ENCODE measurements around the gene NKX2-3. TPM values are rescaled to one million over a fixed set of nuclear protein-coding genes. Genes with fewer than 3 reads are reported as not detected.

The NKX2-3 gene
- total and polyA plus RNA-seq, 2 experiments from 2014 or later: 0.17 TPM; not detected in 1

DNA sequence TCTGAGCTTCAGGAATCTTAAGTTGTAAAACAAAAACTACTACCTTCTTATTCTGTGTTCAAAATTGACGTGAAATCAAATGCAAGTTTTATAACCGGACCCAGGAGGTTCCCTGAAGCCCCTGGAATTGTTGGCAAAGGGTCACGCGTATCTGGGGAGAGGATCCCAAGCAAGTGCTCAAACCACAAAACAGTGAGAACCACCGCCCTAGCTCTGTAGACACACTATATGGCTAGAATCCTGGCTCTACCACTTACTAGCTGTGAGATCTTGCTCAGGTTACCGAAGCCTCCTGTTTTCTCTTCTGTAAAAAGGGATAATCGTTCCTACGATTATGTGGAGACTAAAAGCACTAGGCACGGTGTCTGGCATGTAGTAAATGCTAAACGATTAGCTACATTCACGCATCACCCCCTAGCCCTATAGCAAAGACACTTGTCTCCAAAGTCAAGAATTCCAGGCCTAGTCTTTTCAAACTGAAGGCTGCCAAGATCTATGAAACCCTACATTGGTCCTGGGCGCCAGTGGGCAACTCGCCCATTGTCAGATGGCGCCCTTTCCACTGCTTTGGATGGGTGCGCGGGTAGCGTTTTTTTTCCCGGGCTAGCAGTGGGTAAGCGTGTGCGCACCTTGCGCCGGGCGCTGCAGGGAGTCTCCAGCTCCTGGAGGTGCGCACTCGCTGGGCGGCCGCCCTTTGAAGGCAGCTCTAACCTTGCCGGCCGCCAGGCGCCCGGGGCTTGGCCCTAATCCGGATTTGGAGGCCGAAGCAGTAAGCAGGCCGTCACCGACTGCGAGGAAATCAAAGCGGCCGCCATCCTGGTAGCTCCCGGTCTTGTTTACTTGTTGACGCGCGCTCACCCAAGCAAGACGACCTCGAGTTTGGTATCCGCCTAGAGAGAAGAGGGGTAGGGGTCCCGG, 11.6 kb upstream of the NKX2-3 start:
- Histone ChIP-seq H3K27ac (no peak overlapping the region), H3K79me2 (no peaks in the 10 kb centered on the region), H3K27me3 (peaks cover 95% of the 10 kb centered on the region), H3K36me3 (replicated peaks; ENCODE audit: insufficient read depth, low read depth) (no peaks in the 10 kb centered on the region), H3K4me2 (peak overlapping the region; percentile 72), H3K9me2 (replicated peaks; ENCODE audit: insufficient read depth) (no peaks in the 10 kb centered on the region), H3K9me3 (ENCODE audit: low read depth) (no peaks in the 10 kb centered on the region), H3K4me1 (ENCODE audit: insufficient read depth) (peaks cover 24% of the 10 kb centered on the region), H3K4me3 (no peak overlapping the region), H2AFZ (no peak overlapping the region), H4K20me1 (ENCODE audit: insufficient read depth, poor library complexity, severe bottlenecking) (no peaks in the 10 kb centered on the region)
- TF ChIP-seq, protein P1, sequence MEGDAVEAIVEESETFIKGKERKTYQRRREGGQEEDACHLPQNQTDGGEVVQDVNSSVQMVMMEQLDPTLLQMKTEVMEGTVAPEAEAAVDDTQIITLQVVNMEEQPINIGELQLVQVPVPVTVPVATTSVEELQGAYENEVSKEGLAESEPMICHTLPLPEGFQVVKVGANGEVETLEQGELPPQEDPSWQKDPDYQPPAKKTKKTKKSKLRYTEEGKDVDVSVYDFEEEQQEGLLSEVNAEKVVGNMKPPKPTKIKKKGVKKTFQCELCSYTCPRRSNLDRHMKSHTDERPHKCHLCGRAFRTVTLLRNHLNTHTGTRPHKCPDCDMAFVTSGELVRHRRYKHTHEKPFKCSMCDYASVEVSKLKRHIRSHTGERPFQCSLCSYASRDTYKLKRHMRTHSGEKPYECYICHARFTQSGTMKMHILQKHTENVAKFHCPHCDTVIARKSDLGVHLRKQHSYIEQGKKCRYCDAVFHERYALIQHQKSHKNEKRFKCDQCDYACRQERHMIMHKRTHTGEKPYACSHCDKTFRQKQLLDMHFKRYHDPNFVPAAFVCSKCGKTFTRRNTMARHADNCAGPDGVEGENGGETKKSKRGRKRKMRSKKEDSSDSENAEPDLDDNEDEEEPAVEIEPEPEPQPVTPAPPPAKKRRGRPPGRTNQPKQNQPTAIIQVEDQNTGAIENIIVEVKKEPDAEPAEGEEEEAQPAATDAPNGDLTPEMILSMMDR (IDR thresholded peaks at IDR 0.05; ENCODE audit: poor library complexity): no peak
- TF ChIP-seq EZH2phosphoT487 (IDR thresholded peaks at IDR 0.05; ENCODE audit: low read depth, severe bottlenecking, unreplicated experiment): no peak
- TF ChIP-seq EZH2 (IDR thresholded peaks at IDR 0.05; ENCODE audit: borderline replicate concordance): no peak
- no peak for DNase-seq (ENCODE audit: low spot score)
- WGBS (ENCODE audit: low lambda C conversion rate, missing lambda C conversion rate): 10% methylated on average over 46 of the region's 46 CpGs

DNA sequence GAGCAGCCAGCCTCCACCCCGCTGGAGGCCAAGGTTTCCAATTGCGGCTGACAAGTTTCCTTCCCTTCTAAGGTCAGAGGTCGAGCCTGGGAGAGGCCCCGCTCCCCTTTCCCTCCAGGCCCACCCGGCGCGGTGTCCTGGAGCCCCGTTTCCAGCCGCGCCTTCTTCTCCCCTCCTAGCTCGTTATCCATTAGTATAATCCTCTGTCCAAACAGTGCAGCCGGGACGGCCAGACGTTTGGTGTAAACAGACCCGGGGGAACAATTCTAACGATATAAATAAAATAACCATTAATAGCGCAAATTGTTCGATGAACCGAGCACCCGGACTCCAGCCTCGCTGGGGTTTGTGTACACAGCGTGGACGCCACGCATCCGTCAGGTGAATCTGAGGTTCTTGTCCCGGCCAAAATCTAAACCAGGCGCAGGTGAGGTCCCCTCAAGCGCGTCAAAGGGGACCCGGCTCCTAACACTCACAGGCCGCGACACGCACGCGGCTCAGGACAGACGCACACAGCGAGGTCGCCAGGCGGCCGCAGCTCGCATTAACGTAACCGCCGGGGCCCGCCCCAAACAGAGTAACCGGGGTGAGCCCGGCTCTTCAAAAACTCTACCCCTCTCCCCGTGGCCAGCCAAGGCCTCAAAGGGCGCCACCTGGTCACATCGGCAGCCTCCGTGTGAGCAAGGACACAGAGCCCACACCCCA, 10.8 kb upstream of the NKX2-3 start:
- peaks cover 99% of the 10 kb centered on the region for H3K27me3 ChIP-seq
- no peak overlapping the region for H3K4me3 ChIP-seq
- WGBS (ENCODE audit: low lambda C conversion rate, missing lambda C conversion rate): 3% methylated on average over 51 of the region's 51 CpGs

DNA sequence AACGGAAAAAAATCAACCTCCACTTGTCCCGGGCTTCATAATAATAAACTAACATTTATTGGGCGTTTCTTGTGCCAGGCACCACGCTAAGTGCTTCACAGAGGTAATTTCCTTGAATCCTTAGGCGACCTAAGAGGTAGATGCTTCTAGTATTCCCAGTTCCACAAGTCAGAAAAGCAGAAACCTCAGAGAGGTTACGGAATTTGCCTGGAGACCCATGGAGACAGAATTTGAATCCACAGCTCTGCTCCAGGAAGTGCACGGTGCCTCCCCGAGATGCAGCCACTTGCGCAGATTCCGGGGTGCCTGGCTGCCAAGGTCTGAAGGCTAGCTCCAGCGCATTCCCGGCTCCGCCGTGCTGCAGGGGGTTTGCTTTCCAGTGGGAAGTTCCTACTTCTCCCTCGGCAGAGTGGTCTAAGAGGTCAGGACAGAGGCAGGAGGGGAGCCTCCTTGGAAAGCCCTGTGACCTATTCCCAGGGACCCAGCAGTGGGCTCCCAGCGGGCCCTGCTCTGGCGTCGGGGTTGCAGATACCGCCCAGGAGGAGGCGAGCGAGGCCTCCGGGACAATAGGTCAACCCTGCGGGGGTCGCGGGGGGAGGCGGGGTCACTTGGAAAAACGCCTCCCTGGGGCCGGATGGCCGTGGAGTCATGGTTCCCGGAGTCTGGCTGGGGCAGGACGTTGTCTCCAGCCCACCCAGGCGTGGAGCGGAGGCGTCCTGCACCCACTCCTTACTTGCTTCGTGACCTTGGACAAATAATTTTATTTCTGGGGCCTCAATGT, 10.1 kb upstream of the NKX2-3 start:
- H3K27me3 ChIP-seq: peaks cover 99% of the 10 kb centered on the region
- no peaks in the 10 kb centered on the region for H3K9me2 ChIP-seq (replicated peaks; ENCODE audit: insufficient read depth)
- no peak overlapping the region for H3K27ac ChIP-seq
- H3K79me2 ChIP-seq: no peaks in the 10 kb centered on the region
- H3K4me2 ChIP-seq: peak overlapping the region; percentile 68
- DNase-seq (ENCODE audit: low spot score): no peak
- no peaks in the 10 kb centered on the region for H3K36me3 ChIP-seq (replicated peaks; ENCODE audit: insufficient read depth, low read depth)
- peak overlapping the region; percentile 35 for H2AFZ ChIP-seq
- TF ChIP-seq, protein P1 (IDR thresholded peaks at IDR 0.05; ENCODE audit: poor library complexity): no peak
- TF ChIP-seq EZH2 (IDR thresholded peaks at IDR 0.05; ENCODE audit: borderline replicate concordance): peak; percentile 94
- peak; percentile 21 for TF ChIP-seq EZH2phosphoT487 (IDR thresholded peaks at IDR 0.05; ENCODE audit: low read depth, severe bottlenecking, unreplicated experiment)
- H3K4me3 ChIP-seq: no peak overlapping the region
- peaks cover 24% of the 10 kb centered on the region for H3K4me1 ChIP-seq (ENCODE audit: insufficient read depth)
- WGBS (ENCODE audit: low lambda C conversion rate, missing lambda C conversion rate): 6% methylated on average over 32 of the region's 35 CpGs
- H4K20me1 ChIP-seq (ENCODE audit: insufficient read depth, poor library complexity, severe bottlenecking): no peaks in the 10 kb centered on the region
- no peaks in the 10 kb centered on the region for H3K9me3 ChIP-seq (ENCODE audit: low read depth)

More for the DNA sequence above, 10.8 kb upstream of the NKX2-3 start:
- Histone ChIP-seq H3K27ac (no peak overlapping the region), H3K4me2 (peak overlapping the region; percentile 61), H3K36me3 (replicated peaks; ENCODE audit: insufficient read depth, low read depth) (no peaks in the 10 kb centered on the region), H3K4me1 (ENCODE audit: insufficient read depth) (peaks cover 24% of the 10 kb centered on the region), H3K79me2 (no peaks in the 10 kb centered on the region), H3K9me2 (replicated peaks; ENCODE audit: insufficient read depth) (no peaks in the 10 kb centered on the region), H2AFZ (peak overlapping the region; percentile 35), H3K9me3 (ENCODE audit: low read depth) (no peaks in the 10 kb centered on the region), H4K20me1 (ENCODE audit: insufficient read depth, poor library complexity, severe bottlenecking) (no peaks in the 10 kb centered on the region)
- TF ChIP-seq EZH2phosphoT487 (IDR thresholded peaks at IDR 0.05; ENCODE audit: low read depth, severe bottlenecking, unreplicated experiment): peak; percentile 81
- TF ChIP-seq, protein P1 (IDR thresholded peaks at IDR 0.05; ENCODE audit: poor library complexity): no peak
- peak; percentile 99 for TF ChIP-seq EZH2 (IDR thresholded peaks at IDR 0.05; ENCODE audit: borderline replicate concordance)
- no peak for DNase-seq (ENCODE audit: low spot score)
